Inflammatory macrophage treated with lipopolysaccharide for 1 hour (primary cell): ENCODE measurements around the gene PLS1.
A peak's percentile ranks its signal among the peaks of the same experiment; 100 is the strongest.
"Not testable (repeated sequence)": the region's sequence is repeated elsewhere in the genome, so short reads cannot be mapped to it uniquely, and the experiment has no call there.

Source experiments
- DNase-seq, 2 donors: peaks; one replicate each; pipeline ENCODE4 v3.0.0-alpha.2; 2020 to 2022

PLS1 gene

DNA sequence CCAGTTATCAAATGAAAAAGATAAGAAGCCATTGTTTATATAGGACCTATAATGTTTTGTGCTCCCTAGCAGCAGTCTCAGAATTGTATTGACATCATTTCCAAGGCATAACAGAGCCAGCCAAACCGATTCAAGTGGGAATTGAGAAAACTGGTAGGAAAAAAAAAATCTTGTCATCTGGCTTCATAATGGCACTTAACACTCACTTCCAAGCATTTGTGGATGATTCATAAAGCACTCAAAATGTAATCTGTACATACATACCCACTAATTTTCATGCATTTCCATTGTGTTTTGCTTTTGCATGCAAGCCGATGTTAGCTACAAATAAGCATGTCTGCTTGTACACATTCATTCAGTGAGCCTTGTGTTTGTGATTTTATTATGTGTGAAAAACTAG is 109.0 kb downstream of the PLS1 start:
- DNase-seq = no peak

DNA sequence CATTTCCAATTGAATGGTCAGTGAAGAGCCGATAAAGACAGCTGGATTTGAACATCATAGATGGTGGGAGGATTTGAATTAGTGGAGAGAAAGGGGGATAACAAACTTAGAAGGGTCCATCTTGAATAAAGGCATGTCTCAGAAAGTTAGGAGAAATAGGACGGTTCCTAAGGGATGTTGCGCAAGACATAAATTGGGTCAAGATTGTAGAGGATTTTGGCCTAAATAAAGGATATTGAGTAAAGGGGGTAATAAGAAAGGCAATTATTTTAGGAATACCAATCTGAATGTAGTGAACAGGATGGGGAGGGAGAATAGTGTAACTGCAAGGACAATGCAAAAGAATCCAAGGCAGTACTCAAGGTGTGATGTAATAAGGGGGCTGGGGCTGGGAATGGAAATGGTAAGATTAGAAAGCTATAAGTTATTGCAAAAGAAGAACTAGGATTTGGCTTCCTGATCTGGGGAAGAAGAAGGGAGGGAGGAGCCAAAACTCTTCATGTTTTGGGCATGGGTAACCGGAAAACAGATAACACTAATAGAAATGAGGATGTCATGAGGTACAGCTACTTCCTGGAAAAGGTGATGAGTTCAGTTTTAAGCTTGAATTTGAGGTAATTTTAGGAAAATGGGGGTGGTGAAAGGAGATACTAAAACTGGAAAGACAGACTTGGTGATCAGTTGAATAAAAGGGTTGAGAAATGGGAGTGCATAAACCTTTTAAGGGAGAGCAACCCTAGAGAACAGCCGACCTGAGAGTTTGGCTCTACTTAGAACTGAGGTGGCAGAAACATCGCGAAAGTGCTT is 110.3 kb downstream of the PLS1 start:
- DNase-seq = no peak

DNA sequence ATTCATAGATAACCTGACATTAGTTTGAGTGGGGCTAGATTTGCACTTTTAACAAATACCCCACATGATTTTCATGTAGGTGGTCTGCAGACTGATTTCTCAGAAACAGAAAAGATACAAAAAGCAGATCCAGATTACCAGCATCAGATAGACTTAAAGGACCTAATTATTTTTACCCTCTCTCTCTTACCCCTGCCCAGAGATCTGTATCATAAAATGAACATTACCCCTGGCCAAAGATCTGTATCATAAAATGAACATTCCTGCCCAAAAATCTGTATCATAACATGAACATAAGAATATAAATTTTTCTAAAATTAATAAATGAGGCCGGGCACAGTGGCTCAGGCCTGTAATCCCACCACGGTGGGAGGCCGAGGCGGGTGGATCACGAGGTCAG is 113.0 kb downstream of the PLS1 start:
- no peak for DNase-seq

DNA sequence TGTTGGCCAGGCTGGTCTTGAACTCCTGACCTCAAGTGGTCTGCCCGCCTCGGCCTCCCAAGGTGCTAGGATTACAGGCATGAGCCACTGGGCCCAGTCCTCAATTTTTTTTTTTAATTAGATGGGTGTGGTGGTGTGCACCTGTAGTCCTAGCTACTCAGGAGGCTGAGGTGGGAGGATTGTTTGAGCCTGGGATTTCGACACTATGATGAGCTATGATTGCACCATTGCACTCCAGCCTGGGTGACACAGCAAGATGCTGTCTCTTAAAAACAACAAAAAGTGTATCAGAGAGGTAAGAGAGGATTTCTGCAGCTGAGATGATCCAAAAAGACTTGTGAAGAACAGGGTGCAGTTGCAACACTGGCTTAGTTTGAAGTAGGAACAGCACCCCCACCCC is 118.7 kb downstream of the PLS1 start:
- not testable (repeated sequence) for DNase-seq

DNA sequence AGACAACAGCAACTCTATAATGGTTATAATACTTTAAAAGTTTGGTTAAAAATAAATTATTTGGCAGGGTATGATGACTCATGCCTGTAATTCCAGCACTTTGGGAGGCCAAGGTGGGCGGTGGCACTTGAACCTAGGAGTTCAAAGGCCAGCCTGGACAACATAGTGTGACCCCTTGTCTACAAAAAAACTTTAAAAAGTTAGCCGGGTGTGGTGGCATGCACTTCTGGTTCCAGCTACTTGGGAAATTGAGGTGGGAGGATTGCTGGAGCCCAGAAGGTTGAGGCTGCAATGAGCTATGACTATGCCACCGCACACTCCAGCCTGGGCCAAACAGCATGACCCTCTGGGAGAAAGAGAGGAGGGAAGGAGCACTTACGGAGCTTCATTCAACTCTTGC is 119.9 kb downstream of the PLS1 start:
- DNase-seq = no peak

DNA sequence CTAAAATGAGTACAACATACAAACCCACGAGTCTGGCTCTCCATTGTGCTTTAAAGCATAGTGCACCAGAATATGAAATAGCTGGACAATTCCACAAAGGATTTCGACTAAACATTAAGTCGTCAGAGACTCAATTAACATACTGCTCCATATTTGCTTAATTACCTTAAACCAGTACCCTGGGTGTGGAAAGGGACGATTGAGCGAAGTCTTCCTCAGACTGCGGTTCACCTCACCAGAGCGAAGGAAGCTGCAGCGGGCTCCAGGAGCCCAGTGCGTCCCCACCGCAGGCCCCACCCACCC is 127.4 kb downstream of the PLS1 start:
- no peak for DNase-seq

DNA sequence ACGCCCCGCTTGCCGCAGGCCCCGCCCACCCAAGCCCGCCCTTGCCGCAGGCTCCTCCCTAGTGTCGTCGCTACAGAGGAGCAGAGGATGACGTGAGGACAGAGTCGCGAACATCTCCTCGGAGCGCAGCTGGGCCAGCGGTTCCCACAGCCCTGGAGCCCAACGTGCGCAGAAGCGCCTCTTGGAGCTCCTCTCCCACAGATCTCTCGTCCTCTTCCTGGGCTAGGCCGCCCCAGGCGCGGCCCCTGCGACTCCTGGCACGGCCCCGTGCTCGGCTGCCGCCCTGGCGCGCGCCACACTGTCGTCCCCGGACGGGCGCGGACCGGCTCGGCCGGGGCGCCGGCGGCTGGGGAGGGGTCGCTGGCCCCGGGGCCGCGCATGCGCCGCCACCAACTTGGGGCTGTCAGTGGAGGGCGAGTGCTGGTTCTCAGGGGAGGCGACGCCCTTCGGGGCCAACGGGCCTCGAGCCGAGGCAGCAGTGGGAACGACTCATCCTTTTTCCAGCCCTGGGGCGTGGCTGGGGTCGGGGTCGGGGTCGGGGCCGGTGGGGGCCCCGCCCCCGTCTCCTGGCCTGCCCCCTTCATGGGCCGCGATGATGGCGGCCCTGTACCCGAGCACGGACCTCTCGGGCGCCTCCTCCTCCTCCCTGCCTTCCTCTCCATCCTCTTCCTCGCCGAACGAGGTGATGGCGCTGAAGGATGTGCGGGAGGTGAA is 127.9 kb downstream of the PLS1 start, which contains the start of gene TRPC1:
TSS of gene TRPC1 (plus strand) at position 67 of the 714 bp plus-strand sequence. CDS start at position 593, 526 bp downstream.
- peak; percentile 66 to 71 for DNase-seq

DNA sequence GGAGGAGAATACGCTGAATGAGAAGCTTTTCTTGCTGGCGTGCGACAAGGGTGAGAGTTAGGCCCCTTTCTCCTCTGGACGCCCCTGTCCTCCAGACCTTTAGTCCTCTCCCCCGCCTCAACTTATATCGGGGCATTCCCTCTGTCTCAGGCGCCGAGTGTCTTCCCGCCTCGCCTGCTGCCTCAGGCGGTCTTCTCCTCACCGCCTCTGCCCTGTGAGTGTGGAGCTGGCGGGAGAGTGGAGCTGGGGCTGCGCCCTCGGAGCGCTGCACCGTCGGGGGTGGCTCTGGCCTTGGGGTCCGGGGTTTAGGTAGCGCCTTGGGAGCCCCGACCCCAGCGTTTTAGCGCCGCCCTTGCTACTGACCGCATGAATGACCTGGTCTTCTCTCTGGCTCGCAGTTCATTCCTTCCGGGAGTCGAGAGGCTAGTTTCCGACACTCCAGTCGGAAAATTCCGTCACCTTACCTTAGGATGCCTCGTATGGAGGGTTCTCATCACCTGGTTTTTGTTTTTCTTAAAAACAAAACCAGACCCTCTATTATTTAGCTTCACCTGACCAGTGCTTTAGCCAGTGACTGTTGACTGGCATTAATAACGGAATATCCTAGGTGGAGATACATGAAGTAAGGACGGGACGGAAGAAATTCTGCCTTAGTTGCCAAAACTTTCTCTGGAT is 128.6 kb downstream of the PLS1 start:
- peak in 1 of 2 donors; percentile 3 for DNase-seq

DNA sequence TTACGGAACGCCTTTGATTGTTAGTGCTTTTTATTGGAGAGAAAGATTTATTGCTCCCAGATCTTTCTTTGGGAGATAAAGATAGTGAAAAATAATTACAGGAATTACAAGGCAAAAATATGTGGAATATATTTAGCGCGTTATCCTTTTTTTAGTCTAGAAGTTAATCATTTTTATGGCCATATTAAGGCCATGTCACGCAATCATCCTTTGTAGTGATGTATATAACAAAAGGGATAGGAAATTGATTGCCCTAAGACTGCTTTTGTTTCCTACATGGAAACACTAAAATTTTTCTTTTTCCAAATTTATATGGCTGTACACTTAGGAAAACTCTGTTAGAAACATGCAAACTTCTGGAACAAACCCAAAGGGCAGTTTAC is 129.2 kb downstream of the PLS1 start:
- no peak for DNase-seq

DNA sequence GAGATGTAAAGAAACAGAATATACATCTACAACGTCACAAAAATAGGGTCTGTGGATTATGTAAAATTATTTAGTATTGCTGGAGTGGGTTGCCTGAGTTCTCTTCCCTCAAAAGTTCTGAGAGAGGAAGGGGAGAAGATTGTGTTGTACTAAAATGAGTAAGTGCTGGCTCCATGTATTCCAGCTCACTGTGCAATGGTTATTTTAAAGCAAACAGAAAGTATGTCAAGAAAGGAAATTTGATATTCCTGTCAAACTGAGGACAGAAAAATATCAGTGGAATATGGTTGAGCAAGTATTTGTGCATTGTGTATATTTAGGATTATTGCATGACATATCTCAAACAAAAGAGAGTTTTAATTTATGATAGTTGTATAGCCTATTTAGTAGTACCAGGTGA is 129.8 kb downstream of the PLS1 start:
- DNase-seq = no peak

DNA sequence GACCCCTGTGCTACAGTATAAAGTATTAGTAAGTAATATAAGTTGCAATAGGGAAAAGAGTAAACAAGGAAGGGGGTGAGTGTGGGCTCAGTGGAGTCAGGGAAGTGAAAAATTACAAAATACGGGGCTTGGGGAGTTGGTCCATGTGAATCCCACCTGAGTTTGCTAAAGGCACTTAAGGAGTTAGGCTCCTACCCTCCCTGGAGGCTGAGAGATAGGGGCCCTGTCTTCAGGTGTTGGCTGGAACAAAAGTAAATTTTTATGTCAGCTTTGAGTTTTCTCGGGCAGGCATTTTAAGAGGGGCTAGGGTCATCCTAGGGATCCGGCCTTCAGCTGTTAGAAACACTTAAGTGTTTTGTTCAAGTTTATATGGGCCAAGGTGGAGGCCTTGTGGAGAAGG is 135.9 kb downstream of the PLS1 start:
- DNase-seq = no peak

DNA sequence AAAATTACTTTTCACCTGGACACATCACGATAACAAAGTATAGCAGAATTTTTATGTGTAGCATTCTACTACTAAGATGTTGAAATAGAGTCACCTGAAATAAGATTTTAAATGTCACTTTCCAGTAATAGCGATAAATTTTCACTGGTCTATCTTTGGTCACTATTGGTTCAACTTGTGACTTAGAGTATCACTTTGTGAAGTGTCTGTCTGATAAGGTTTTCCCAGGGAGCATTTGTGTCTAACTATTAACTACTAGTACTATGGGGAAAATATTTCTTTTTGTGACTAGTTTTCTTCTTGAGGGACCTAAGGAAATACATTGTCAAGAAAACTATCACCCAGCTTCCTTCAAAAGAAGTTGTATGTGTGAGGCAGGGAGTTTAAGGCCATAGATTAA is 138.6 kb downstream of the PLS1 start:
- no peak for DNase-seq

DNA sequence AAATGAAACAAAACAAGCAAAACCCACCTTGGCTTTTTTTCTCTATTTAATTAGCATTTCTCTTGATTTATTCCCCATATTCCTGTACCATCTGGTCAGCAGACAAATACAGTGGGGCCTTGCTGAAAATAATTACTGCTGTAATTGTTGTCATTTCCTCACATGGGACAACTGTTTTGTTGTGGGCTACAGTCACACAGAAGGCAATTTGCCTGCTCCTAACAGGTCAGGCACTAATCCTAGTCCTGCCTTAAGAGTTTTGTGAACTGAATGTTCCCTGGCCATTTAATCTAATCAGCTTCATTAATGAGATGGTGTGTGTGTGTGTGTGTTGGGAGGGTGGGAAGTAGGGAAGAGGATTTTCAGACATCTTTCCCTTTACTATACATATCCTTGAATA is 139.3 kb downstream of the PLS1 start:
- DNase-seq = no peak

DNA sequence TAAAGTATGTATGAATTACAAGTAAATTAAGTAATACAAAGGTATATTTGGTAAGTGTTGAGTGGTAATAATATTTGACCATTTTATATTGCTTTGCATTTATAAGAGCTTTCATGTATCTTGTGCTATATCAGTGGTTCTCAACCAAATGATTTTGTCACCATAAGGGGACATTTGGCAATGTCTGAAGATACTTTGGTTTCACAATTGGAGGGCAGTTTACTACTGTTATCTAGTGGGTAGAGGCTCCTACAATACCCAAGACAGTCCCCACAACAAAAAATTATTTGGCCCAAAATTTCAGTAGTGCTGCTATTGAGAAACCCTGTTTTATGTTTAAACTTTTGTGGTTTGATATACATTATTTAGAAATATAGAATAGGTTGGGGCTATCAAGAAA is 142.2 kb downstream of the PLS1 start:
- DNase-seq = no peak

DNA sequence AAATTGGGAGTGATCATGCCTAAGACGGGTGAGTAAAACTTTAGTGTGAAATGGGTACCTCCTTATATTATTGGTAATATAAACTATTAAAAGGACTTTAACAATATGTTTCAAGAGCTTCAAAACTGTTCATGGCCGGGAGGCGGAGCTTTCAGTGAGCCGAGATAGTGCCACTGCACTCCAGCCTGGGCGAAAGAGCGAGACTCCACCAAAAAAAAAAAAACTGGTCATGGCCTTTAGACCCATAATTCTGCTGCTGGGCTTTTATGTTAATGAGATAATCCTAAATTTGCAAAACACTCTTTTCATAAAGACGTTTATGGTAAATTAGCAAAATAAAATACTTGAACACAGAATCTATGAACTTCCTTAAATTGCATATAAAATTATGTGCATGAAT is 150.5 kb downstream of the PLS1 start:
- no peak for DNase-seq

DNA sequence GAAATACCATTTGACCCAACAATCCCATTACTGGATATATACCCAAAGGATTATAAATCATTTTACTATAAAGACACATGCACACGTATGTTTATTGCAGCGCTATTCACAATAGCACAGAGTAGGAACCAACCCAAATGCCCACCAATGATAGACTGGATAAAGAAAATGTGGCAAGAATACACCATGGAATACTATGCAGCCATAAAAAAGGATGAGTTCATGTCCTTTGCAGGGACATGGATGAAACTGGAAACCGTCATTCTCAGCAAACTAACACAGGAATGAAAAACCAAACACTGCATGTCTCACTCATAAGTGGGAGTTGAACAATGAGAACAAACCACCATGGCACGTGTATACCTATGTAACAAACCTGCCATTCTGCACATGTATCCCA is 154.3 kb downstream of the PLS1 start:
- not testable (repeated sequence) for DNase-seq

DNA sequence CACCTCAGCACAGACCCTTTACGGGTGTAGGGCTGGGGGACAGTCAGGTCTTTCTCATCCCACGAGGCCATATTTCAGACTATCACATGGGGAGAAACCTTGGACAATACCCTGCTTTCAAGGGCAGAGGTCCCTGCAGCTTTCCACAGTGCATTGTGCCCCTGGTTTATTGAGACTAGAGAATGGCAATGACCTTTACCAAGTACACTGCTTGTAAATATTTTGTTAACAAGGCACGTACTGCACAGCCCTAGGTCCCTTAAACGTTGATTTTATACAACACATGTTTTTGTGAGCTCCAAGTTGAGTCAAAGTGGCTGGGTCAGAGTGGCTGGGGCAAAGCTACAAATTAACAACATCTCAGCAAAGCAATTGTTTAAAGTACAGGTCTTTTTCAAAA is 156.4 kb downstream of the PLS1 start:
- DNase-seq = not testable (repeated sequence)

DNA sequence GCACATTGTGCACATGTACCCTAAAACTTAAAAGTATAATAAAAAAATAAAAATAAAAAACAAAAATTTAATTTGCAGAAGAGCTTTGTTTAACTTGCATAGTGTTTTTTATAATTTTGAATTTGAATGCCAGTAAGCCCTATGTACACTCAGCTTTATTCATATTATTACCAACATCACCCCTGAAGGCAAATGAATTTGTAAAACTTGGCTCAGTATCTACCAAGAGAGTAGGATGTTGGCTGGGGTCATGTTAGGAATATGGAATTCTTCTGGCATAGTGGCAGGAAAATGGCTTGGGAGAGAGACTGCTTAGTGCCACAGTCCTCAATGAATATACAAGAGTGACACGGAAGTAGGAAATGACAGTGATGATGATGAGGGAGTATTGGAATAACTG is 158.3 kb downstream of the PLS1 start:
- no peak for DNase-seq
